ENCODE data around the gene TPRN.

- no peak for TF ChIP-seq CTCF (IDR thresholded peaks at IDR 0.05)
- no peak for TF ChIP-seq EZH2 (IDR thresholded peaks at IDR 0.05)
- TF ChIP-seq EZH2phosphoT487 (IDR thresholded peaks at IDR 0.05) = peak; percentile 44
These were observed 40.5 kb downstream of the TPRN start for GRCh38 chr9:137160054-137160425.

Data from neural progenitor cell (in vitro differentiated cells).